C4-2B (cell line): ENCODE data around the gene ZNF423.

Source experiments
- ZFX ChIP-seq: fragments of 450-650 bp; IDR thresholded peaks from 2 replicates; pipeline ENCODE4 v1.6.1; 2017
- TF ChIP-seq, protein P1 (sequence below): fragments of 450-650 bp; conservative IDR thresholded peaks from 2 replicates; pipeline ENCODE4 v1.5.1; 2017; ENCODE audit warnings: mild to moderate bottlenecking

DNA sequence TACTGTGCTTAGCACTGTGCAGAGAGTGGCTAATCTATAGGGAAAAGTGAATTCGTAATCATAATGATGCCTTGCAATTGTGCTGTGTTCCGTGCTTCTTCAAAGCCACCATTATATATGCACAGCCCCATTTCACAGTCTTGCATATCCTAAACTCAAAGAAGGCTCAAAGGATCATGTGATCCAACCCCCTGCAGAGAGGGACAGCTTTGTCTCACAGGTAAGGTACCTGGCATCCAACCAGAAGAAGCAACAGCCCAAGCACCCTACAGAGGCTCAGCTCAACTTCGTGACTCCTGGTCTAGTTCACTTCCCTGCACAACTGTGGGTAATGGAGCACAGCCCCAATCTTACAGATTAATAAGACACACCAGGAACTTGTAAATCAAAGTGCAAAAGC lies 124.0 kb downstream of the ZNF423 start:
- TF ChIP-seq, protein P1, sequence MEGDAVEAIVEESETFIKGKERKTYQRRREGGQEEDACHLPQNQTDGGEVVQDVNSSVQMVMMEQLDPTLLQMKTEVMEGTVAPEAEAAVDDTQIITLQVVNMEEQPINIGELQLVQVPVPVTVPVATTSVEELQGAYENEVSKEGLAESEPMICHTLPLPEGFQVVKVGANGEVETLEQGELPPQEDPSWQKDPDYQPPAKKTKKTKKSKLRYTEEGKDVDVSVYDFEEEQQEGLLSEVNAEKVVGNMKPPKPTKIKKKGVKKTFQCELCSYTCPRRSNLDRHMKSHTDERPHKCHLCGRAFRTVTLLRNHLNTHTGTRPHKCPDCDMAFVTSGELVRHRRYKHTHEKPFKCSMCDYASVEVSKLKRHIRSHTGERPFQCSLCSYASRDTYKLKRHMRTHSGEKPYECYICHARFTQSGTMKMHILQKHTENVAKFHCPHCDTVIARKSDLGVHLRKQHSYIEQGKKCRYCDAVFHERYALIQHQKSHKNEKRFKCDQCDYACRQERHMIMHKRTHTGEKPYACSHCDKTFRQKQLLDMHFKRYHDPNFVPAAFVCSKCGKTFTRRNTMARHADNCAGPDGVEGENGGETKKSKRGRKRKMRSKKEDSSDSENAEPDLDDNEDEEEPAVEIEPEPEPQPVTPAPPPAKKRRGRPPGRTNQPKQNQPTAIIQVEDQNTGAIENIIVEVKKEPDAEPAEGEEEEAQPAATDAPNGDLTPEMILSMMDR: no peak
- TF ChIP-seq ZFX: no peak
